Lower leg skin (tissue), 3 donors: Measurements from ENCODE around the gene VPS33B.
"Not testable (repeated sequence)": the region's sequence is repeated elsewhere in the genome, so short reads cannot be mapped to it uniquely, and the experiment has no call there.

Experiments used
- CTCF ChIP-seq, 3 donors: fragments of 450-650 bp; IDR thresholded peaks; one replicate each; pipeline ENCODE4 v1.5.1; 2016; ENCODE audit warnings: antibody characterized with exemption in 3 of 3, mild to moderate bottlenecking in 3 of 3, moderate library complexity in 2 of 3
- POLR2A ChIP-seq, 2 donors: fragments of 450-650 bp; IDR thresholded peaks; one replicate each; pipeline ENCODE4 v1.6.1; 2016 to 2017; ENCODE audit warnings: antibody characterized with exemption in 2 of 2, mild to moderate bottlenecking in 1 of 2, moderate library complexity in 1 of 2

GRCh38 chr15:91013701-91014100 is 8.7 kb downstream of the VPS33B start:
- TF ChIP-seq CTCF, POLR2A (IDR thresholded peaks at IDR 0.05): not testable (repeated sequence)
